Left lung (tissue), 10 donors: ENCODE results near the gene GALNTL6. TPM values are rescaled to one million over a fixed set of nuclear protein-coding genes. Genes with fewer than 3 reads are reported as not detected.

Experiments
- ATAC-seq: fragments of 200-7000 bp; cut with Tn5 transposase; one replicate; pipeline ENCODE4 v1.9.1; 2020; ENCODE audit warnings: moderate library complexity
- DNase-seq, 4 donors: peaks; one replicate each; pipeline ENCODE4 v3.0.0-alpha.2; 2013 to 2020
- H3K27ac ChIP-seq, 2 donors: fragments of 200-600 bp; sonication (generic) in 1 of 2; one replicate each; pipeline versions ENCODE4 v1.5.0 to v1.8.0; 2020 to 2021
- H3K27me3 ChIP-seq, 2 donors: fragments of 200-600 bp; sonication (generic) in 1 of 2; one replicate each; pipeline versions ENCODE4 v1.5.0 to v1.8.0; 2020 to 2021
- H3K36me3 ChIP-seq, 2 donors: fragments of 200-600 bp; sonication (generic) in 1 of 2; one replicate each; pipeline versions ENCODE4 v1.5.0 to v1.8.0; 2020 to 2021
- H3K4me1 ChIP-seq, 2 donors: fragments of 200-600 bp; one replicate each; pipeline ENCODE4 v1.8.0; 2021
- H3K4me3 ChIP-seq, 2 donors: fragments of 200-600 bp; sonication (generic) in 1 of 2; one replicate each; pipeline versions ENCODE4 v1.5.0 to v1.8.0; 2020 to 2021; ENCODE audit warnings: mild to moderate bottlenecking in 1 of 2
- H3K9me3 ChIP-seq, 2 donors: fragments of 200-600 bp; sonication (generic) in 1 of 2; one replicate each; pipeline versions ENCODE4 v1.5.0 to v1.8.0; 2020 to 2021
- intact Hi-C, 2 donors: fragments of 100-400 bp; cut with DNase I; formaldehyde crosslinking; loops; one replicate each; pipeline versions ENCODE4 v1.11.2 to v1.14.2; 2022
- polyA plus RNA-seq, 6 donors: library from polyadenylated mRNA; unstranded; fragments of 120-200 nt; gene quantifications; one replicate each; pipeline ENCODE4 v1.2.1, GENCODE V29; 2013; ENCODE audit not compliant: insufficient read length in 6 of 6
- total RNA-seq, 2 donors: library from RNA; stranded (reverse); fragmentation: NEBNext Ultra II Directional; extraction: Animal tissue kit (Norgen Biotek cat#: 25700); gene quantifications; one replicate each; pipeline ENCODE4 v1.2.1, GENCODE V29; 2021
- TF ChIP-seq, protein P1 (sequence below), 2 donors: fragments of 200-600 bp; sonication (generic) in 1 of 2; IDR thresholded peaks; one replicate each; pipeline versions ENCODE4 v1.5.0 to v1.8.0; 2021; ENCODE audit warnings: antibody characterized with exemption in 2 of 2
- donor health status: DM: no; HTN: yes; CAD: no.
- donor health status: DM: no; HTN: no; CAD: no.

Gene GALNTL6
- total and polyA plus RNA-seq, 8 donors: 0.11 to 0.16 (median 0.13) TPM; not detected in 5

DNA sequence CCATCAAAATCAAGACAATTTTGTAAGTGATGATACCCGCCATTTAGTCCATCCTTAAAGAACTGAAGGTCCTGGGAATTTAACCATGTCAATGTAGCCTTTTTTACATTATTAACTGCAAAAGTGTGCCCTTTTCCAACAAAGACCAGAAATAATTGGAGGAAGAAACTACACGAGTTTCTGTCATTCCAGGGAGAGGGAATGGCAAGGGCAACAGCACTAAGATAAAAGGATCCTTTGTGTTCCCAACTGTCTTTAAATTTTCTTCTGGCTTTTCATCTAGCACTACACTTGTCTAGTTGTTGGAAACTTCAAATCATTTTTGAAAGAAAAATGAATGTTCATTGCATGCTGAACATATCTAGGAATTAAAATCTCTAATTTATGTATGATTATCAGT, 286.2 kb downstream of the GALNTL6 start:
- Histone ChIP-seq H3K27me3 (no peaks in the 10 kb centered on the region), H3K4me1 (no peaks in the 10 kb centered on the region), H3K27ac (no peak overlapping the region), H3K9me3 (peaks cover 0 to 2% of the 10 kb centered on the region in 2 donors), H3K36me3 (no peaks in the 10 kb centered on the region), H3K4me3 (no peak overlapping the region)
- intact Hi-C loops: no loop called here
- TF ChIP-seq, protein P1, sequence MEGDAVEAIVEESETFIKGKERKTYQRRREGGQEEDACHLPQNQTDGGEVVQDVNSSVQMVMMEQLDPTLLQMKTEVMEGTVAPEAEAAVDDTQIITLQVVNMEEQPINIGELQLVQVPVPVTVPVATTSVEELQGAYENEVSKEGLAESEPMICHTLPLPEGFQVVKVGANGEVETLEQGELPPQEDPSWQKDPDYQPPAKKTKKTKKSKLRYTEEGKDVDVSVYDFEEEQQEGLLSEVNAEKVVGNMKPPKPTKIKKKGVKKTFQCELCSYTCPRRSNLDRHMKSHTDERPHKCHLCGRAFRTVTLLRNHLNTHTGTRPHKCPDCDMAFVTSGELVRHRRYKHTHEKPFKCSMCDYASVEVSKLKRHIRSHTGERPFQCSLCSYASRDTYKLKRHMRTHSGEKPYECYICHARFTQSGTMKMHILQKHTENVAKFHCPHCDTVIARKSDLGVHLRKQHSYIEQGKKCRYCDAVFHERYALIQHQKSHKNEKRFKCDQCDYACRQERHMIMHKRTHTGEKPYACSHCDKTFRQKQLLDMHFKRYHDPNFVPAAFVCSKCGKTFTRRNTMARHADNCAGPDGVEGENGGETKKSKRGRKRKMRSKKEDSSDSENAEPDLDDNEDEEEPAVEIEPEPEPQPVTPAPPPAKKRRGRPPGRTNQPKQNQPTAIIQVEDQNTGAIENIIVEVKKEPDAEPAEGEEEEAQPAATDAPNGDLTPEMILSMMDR (IDR thresholded peaks at IDR 0.05): no peak
- DNase-seq (no peak), ATAC-seq (no peak)

DNA sequence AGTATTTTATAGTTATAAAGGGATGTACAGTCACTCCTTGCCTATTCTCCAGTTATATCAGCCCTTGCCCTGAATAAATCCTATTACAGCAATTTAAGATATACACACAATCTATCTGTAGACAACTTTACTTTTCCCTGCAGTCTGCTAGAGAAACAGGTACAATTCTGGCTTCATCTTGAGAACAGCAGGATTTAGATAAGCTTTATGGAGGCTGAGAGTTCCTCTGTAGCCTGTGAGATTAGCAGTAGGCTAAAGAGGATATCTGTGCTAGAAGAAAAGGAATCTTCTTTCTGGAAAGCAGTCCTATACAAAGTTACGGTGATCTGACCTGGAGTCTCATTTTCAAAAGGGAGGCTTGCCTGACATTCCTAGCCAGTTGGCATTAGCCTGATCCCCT, 290.3 kb downstream of the GALNTL6 start:
- Histone ChIP-seq H3K4me1 (no peaks in the 10 kb centered on the region), H3K36me3 (no peaks in the 10 kb centered on the region), H3K27ac (no peak overlapping the region), H3K4me3 (no peak overlapping the region), H3K27me3 (no peaks in the 10 kb centered on the region), H3K9me3 (peaks cover 0 to 4% of the 10 kb centered on the region in 2 donors)
- TF ChIP-seq, protein P1 (IDR thresholded peaks at IDR 0.05): no peak
- intact Hi-C loops: no loop called here
- no peak for ATAC-seq
- DNase-seq: no peak

- Histone ChIP-seq H3K27me3 (no peaks in the 10 kb centered on the region), H3K4me3 (no peak overlapping the region), H3K9me3 (peaks cover 0 to 4% of the 10 kb centered on the region in 2 donors), H3K27ac (no peak overlapping the region), H3K4me1 (no peaks in the 10 kb centered on the region), H3K36me3 (no peaks in the 10 kb centered on the region)
- ATAC-seq: no peak
- no peak for DNase-seq
- intact Hi-C loops: no loop called here
- TF ChIP-seq, protein P1 (IDR thresholded peaks at IDR 0.05): no peak
Measured at GRCh38 chr4:172104539-172104938, 291.3 kb downstream of the GALNTL6 start.

- H3K9me3 ChIP-seq: peaks cover 0 to 4% of the 10 kb centered on the region in 2 donors
- TF ChIP-seq, protein P1 (IDR thresholded peaks at IDR 0.05): no peak
- ATAC-seq (no peak), DNase-seq (no peak)
- intact Hi-C loops: no loop called here
- H3K27ac ChIP-seq: no peak overlapping the region
- H3K4me3 ChIP-seq: no peak overlapping the region
- H3K4me1 ChIP-seq: no peaks in the 10 kb centered on the region
- H3K27me3 ChIP-seq: no peaks in the 10 kb centered on the region
- H3K36me3 ChIP-seq: no peaks in the 10 kb centered on the region
Measured at GRCh38 chr4:172105918-172106317, 292.7 kb downstream of the GALNTL6 start.

DNA sequence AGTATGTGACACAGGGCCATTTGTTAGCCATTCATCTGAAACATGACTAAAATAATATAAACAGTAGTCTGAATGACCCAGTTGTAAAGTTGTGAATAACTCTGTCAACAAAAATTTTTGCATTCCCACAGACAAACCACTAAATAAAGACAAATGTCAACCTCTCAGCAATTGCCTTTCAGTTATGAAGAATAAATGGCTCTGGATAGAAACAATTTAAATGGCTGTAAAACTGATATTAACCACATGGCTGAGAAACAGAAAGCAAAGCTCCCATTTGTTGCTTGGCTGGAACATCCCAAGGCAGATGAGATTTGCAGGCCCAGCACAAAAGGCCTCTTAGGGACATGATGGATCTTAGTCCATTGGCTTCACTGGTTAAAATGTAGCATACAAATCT, 296.3 kb downstream of the GALNTL6 start:
- ATAC-seq (no peak), DNase-seq (no peak)
- TF ChIP-seq, protein P1 (IDR thresholded peaks at IDR 0.05): no peak
- H3K36me3 ChIP-seq: no peaks in the 10 kb centered on the region
- H3K4me1 ChIP-seq: no peaks in the 10 kb centered on the region
- H3K27me3 ChIP-seq: no peaks in the 10 kb centered on the region
- no peak overlapping the region for H3K4me3 ChIP-seq
- peaks cover 0 to 2% of the 10 kb centered on the region in 2 donors for H3K9me3 ChIP-seq
- intact Hi-C loops: no loop called here
- H3K27ac ChIP-seq: no peak overlapping the region
